Mammary epithelial cell (primary cell): ENCODE data around the gene OOSP1.

Source experiments
- EZH2 ChIP-seq: IDR thresholded peaks from 2 replicates; pipeline ENCODE4 v1.6.1; 2012; ENCODE audit warnings: low read length, inconsistent platforms, borderline replicate concordance
- TF ChIP-seq, protein P1 (sequence below), 2 donors: IDR thresholded peaks in 1 of 2; conservative IDR thresholded peaks in 1 of 2; 2 replicates each; pipeline ENCODE4 v1.5.1; 2011 to 2012; ENCODE audit warnings: inconsistent platforms in 2 of 2, low read length in 2 of 2, mild to moderate bottlenecking in 2 of 2, control low read depth in 1 of 2, low read depth in 1 of 2; ENCODE audit not compliant: insufficient read depth in 1 of 2; ENCODE audit errors: extremely low read depth in 1 of 2

GRCh38 chr11:59983212-59983611 is 45.0 kb downstream of the OOSP1 start:
- TF ChIP-seq, protein P1, sequence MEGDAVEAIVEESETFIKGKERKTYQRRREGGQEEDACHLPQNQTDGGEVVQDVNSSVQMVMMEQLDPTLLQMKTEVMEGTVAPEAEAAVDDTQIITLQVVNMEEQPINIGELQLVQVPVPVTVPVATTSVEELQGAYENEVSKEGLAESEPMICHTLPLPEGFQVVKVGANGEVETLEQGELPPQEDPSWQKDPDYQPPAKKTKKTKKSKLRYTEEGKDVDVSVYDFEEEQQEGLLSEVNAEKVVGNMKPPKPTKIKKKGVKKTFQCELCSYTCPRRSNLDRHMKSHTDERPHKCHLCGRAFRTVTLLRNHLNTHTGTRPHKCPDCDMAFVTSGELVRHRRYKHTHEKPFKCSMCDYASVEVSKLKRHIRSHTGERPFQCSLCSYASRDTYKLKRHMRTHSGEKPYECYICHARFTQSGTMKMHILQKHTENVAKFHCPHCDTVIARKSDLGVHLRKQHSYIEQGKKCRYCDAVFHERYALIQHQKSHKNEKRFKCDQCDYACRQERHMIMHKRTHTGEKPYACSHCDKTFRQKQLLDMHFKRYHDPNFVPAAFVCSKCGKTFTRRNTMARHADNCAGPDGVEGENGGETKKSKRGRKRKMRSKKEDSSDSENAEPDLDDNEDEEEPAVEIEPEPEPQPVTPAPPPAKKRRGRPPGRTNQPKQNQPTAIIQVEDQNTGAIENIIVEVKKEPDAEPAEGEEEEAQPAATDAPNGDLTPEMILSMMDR (conservative IDR thresholded peaks at IDR 0.05 in 1 of 2, IDR thresholded peaks at IDR 0.05 in 1 of 2; ENCODE audit: extremely low read depth in 1 of 2, insufficient read depth in 1 of 2, low read depth in 1 of 2, low read length in 2 of 2) = no peak
- TF ChIP-seq EZH2 = no peak
